Trophoblast cell (in vitro differentiated cells and primary cell): ENCODE measurements around the gene LMF1.

Experiments used
- DNase-seq, 2 donors: peaks; one replicate each; pipeline ENCODE4 v3.0.0-alpha.2; 2016
- H2AFZ ChIP-seq: 2 replicates; pipeline ENCODE4 v1.6.1; 2013; ENCODE audit warnings: low read length, moderate library complexity, mild to moderate bottlenecking; ENCODE audit not compliant: insufficient read depth, poor library complexity
- H2AK5ac ChIP-seq: 2 replicates; pipeline ENCODE4 v1.6.1; 2013; ENCODE audit warnings: mild to moderate bottlenecking, low read length
- H2BK120ac ChIP-seq: 2 replicates; pipeline ENCODE4 v1.6.1; 2013; ENCODE audit warnings: low read length, mild to moderate bottlenecking, moderate library complexity; ENCODE audit not compliant: insufficient read depth, poor library complexity
- H2BK12ac ChIP-seq: 2 replicates; pipeline ENCODE4 v1.6.1; 2013; ENCODE audit warnings: mild to moderate bottlenecking, low read length, moderate library complexity
- H2BK5ac ChIP-seq: 2 replicates; pipeline ENCODE4 v1.6.1; 2013; ENCODE audit warnings: low read length, low read depth, moderate library complexity, mild to moderate bottlenecking; ENCODE audit not compliant: poor library complexity
- H3K14ac ChIP-seq: 2 replicates; pipeline ENCODE4 v1.6.1; 2013; ENCODE audit warnings: mild to moderate bottlenecking, low read length
- H3K18ac ChIP-seq: 2 replicates; pipeline ENCODE4 v1.6.1; 2013; ENCODE audit warnings: mild to moderate bottlenecking, low read length
- H3K23ac ChIP-seq: 2 replicates; pipeline ENCODE4 v1.6.1; 2013; ENCODE audit warnings: low read length
- H3K27ac ChIP-seq: 2 replicates; pipeline ENCODE4 v1.5.1; 2013; ENCODE audit warnings: low read depth, mild to moderate bottlenecking, inconsistent platforms, low read length, moderate library complexity
- H3K27me3 ChIP-seq: 2 replicates; pipeline ENCODE4 v1.6.1; 2013; ENCODE audit warnings: inconsistent platforms, mild to moderate bottlenecking, low read length, moderate library complexity; ENCODE audit not compliant: insufficient read depth
- H3K36me3 ChIP-seq, 2 experiments: 1 replicate in 1 of 2; 2 replicates in 1 of 2; pipeline ENCODE4 v1.6.1; 2013; ENCODE audit warnings: low read length in 2 of 2, mild to moderate bottlenecking in 2 of 2, moderate library complexity in 1 of 2; ENCODE audit not compliant: insufficient read depth in 2 of 2, control insufficient read depth in 1 of 2
- H3K4ac ChIP-seq: 2 replicates; pipeline ENCODE4 v1.6.1; 2013; ENCODE audit warnings: low read depth, mild to moderate bottlenecking, low read length, moderate library complexity
- H3K4me1 ChIP-seq, 2 experiments: 1 replicate in 1 of 2; 2 replicates in 1 of 2; pipeline ENCODE4 v1.6.1; 2013; ENCODE audit warnings: low read length in 2 of 2, mild to moderate bottlenecking in 2 of 2, moderate library complexity in 1 of 2; ENCODE audit not compliant: insufficient read depth in 2 of 2, control insufficient read depth in 1 of 2
- H3K4me2 ChIP-seq: 2 replicates; pipeline ENCODE4 v1.6.1; 2013; ENCODE audit warnings: inconsistent platforms, mild to moderate bottlenecking, low read length, moderate library complexity
- H3K4me3 ChIP-seq: 2 replicates; pipeline ENCODE4 v1.5.1; 2013; ENCODE audit warnings: mild to moderate bottlenecking, low read depth, low read length, inconsistent platforms
- H3K79me1 ChIP-seq: one replicate; pipeline ENCODE4 v1.6.1; 2013; ENCODE audit warnings: low read length
- H3K79me2 ChIP-seq: 2 replicates; pipeline ENCODE4 v1.6.1; 2013; ENCODE audit warnings: low read length, mild to moderate bottlenecking; ENCODE audit not compliant: control insufficient read depth, insufficient read depth, poor library complexity
- H3K9ac ChIP-seq: 2 replicates; pipeline ENCODE4 v1.6.1; 2013; ENCODE audit warnings: mild to moderate bottlenecking, low read length
- H3K9me3 ChIP-seq: 2 replicates; pipeline ENCODE4 v1.6.1; 2013; ENCODE audit warnings: low read depth, mild to moderate bottlenecking, control low read depth, inconsistent platforms, low read length; ENCODE audit not compliant: insufficient read depth
- H4K12ac ChIP-seq: 2 replicates; pipeline ENCODE4 v1.6.1; 2013; ENCODE audit warnings: low read depth, mild to moderate bottlenecking, low read length, moderate library complexity
- H4K8ac ChIP-seq: 2 replicates; pipeline ENCODE4 v1.6.1; 2013; ENCODE audit warnings: low read depth, mild to moderate bottlenecking, low read length, moderate library complexity
- H4K91ac ChIP-seq: one replicate; pipeline ENCODE4 v1.6.1; 2013; ENCODE audit warnings: low read depth, mild to moderate bottlenecking, low read length, moderate library complexity
- WGBS: extraction: QIAGEN DNeasy Blood & Tissue Kit; methylation state at CpG from one replicate; pipeline ENCODE4 v1.1.7; 2013; ENCODE audit warnings: missing lambda C conversion rate; ENCODE audit not compliant: insufficient read length, insufficient coverage; ENCODE audit errors: extremely low coverage; 5-methylcytosine and 5-hydroxymethylcytosine counted together

The LMF1 gene

DNA sequence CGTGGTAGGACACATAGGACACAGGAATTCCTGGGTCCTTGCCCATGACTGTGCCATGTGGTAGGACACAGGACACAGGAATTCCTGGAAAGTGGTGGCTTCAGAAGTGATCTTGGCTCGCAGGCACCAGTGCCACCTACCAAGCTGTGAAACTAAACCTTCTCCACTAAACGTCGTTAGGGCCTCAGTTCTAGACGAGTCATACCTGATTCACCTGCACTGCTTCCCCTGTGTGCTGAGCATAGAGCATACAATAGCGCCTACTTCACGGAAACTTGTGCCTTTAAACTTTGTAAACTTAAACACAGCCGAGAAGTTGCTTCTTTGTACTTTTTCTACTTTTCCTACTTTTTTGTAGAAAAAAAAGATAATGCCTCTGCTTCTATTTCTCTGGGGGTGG lies 15.6 kb upstream of the LMF1 start:
- Histone ChIP-seq H2BK120ac (no peak overlapping the region), H2BK12ac (no peak overlapping the region), H3K4me2 (no peak overlapping the region), H2AFZ (no peak overlapping the region), H3K4me1 (no peaks in the 10 kb centered on the region), H3K18ac (no peak overlapping the region), H4K8ac (no peak overlapping the region), H3K27ac (no peak overlapping the region), H2BK5ac (no peak overlapping the region), H3K79me1 (no peaks in the 10 kb centered on the region), H3K4me3 (no peak overlapping the region), H3K36me3 (no peaks in the 10 kb centered on the region), H3K14ac (no peak overlapping the region), H3K23ac (no peak overlapping the region), H2AK5ac (no peak overlapping the region), H3K79me2 (no peaks in the 10 kb centered on the region), H4K91ac (no peak overlapping the region), H3K27me3 (peaks cover 22% of the 10 kb centered on the region), H3K9me3 (peaks cover 5% of the 10 kb centered on the region), H3K4ac (no peak overlapping the region), H4K12ac (no peak overlapping the region), H3K9ac (no peak overlapping the region)
- DNase-seq = no peak
- no CpG with 5 or more reads among the region's 8 CpGs for WGBS

DNA sequence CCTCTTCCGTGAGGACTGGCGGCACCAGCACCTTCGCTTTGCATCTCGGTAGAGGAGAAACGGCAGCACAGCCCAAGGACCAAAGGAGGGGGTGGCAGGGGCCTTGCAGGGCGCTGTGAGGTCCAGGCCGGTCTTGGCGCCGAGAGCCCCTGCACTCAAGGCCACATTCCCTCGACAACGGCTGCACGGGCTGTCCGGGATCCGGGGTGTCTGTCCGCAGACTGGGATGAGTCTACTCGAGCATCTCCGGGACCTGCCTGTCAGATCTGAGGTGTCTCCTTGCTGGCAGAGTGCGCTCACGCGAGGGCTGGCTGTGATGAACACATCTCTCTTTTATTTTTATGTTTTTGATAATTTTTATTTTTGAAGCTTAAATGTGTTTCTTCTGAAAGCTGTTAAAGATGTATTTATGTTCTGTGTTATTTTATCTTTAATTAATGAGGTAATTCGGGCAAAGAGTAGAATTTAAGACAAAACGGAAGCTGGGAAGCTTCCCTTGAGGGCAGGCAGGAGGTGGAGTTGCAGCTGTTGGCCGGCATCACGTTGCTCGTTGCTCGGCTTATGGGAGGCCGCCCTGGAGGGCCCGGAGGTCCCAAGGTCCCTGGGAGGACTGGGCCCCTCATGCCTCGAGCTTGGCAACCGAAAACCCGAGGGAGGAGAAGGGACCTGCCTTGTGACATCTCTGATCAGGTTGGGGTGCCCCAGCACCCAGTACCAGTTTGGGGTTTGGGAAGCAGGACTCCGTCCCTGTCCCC lies 15.0 kb upstream of the LMF1 start:
- Histone ChIP-seq H3K27me3 (peaks cover 26% of the 10 kb centered on the region), H3K9ac (no peak overlapping the region), H3K9me3 (peaks cover 5% of the 10 kb centered on the region), H2AK5ac (no peak overlapping the region), H3K4ac (no peak overlapping the region), H3K14ac (no peak overlapping the region), H2BK12ac (no peak overlapping the region), H3K27ac (no peak overlapping the region), H2BK120ac (no peak overlapping the region), H3K18ac (no peak overlapping the region), H2BK5ac (no peak overlapping the region), H3K79me2 (no peaks in the 10 kb centered on the region), H3K79me1 (no peaks in the 10 kb centered on the region), H3K36me3 (no peaks in the 10 kb centered on the region), H2AFZ (no peak overlapping the region), H4K91ac (no peak overlapping the region), H3K4me2 (no peak overlapping the region), H4K12ac (no peak overlapping the region), H3K23ac (no peak overlapping the region), H3K4me3 (no peak overlapping the region), H3K4me1 (peaks cover 2 to 3% of the 10 kb centered on the region in 2 experiments), H4K8ac (no peak overlapping the region)
- WGBS = no CpG with 5 or more reads among the region's 32 CpGs
- no peak for DNase-seq

DNA sequence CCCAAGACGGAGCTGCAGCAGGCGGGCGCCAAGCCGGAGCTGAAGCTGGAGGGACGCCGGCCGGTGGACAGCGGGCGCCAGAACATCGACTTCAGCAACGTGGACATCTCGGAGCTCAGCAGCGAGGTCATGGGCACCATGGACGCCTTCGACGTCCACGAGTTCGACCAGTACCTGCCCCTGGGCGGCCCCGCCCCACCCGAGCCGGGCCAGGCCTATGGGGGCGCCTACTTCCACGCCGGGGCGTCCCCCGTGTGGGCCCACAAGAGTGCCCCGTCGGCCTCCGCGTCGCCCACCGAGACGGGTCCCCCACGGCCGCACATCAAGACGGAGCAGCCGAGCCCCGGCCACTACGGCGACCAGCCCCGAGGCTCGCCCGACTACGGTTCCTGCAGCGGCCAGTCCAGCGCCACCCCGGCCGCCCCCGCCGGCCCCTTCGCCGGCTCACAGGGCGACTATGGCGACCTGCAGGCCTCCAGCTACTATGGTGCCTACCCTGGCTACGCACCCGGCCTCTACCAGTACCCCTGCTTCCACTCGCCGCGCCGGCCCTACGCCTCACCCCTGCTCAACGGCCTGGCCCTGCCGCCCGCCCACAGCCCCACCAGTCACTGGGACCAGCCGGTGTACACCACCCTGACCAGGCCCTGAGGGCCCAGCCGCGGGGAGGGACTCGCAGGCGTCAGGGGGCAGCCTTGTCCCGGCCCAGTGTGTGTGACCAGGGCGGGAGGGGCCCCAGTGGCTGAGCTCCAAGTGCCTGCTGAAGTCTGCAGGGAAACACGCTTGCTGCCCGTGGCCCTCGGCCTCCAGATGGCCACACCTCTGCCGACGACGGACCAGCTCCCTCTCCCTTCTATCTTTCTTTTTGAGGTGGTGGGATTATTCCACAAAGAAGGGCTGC lies 14.2 kb upstream of the LMF1 start:
- H3K4me2 ChIP-seq = no peak overlapping the region
- H3K18ac ChIP-seq = no peak overlapping the region
- H3K79me2 ChIP-seq = no peaks in the 10 kb centered on the region
- H3K23ac ChIP-seq = no peak overlapping the region
- H2BK120ac ChIP-seq = no peak overlapping the region
- H2AK5ac ChIP-seq = no peak overlapping the region
- H3K27me3 ChIP-seq = peaks cover 35% of the 10 kb centered on the region
- H3K14ac ChIP-seq = no peak overlapping the region
- no peaks in the 10 kb centered on the region for H3K36me3 ChIP-seq
- no peak overlapping the region for H2BK5ac ChIP-seq
- no peak overlapping the region for H4K91ac ChIP-seq
- no peak overlapping the region for H3K4me3 ChIP-seq
- H2AFZ ChIP-seq = no peak overlapping the region
- no peak overlapping the region for H3K4ac ChIP-seq
- H4K12ac ChIP-seq = no peak overlapping the region
- H3K27ac ChIP-seq = no peak overlapping the region
- H3K9me3 ChIP-seq = peaks cover 9% of the 10 kb centered on the region
- no CpG with 5 or more reads among the region's 78 CpGs for WGBS
- DNase-seq = no peak
- no peak overlapping the region for H2BK12ac ChIP-seq
- no peak overlapping the region for H3K9ac ChIP-seq
- no peak overlapping the region for H4K8ac ChIP-seq
- no peaks in the 10 kb centered on the region for H3K79me1 ChIP-seq
- H3K4me1 ChIP-seq = peaks cover 3 to 9% of the 10 kb centered on the region in 2 experiments

DNA sequence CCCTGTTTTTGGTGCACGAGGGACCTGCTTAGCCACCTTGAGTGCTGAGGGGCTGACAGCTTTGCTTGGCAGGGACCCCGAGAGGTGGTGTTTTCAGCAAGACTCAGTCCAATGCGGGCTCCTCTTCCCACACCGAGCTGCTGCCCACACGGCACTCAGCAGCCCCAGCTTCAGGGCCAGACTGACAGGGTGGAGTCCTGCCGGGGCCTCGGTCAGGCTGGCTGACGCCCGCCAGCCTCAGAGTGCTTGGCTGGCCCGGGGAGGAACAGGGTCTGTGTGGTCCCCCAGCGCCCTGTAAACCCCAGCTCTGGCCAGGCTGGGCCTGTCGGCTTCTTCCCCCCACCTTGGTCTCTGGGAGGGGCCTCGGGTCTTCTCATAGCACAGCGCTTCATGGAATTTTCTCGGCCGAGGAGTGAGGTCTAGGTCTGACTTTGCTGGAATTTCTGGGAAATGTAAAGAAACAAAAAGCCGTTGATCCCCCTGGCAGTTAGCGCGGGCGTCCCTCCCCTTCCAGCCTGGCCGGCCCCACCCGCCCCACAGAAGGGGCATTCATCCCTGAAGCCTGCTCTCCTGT lies 13.4 kb upstream of the LMF1 start:
- WGBS = no CpG with 5 or more reads among the region's 22 CpGs
- H3K79me1 ChIP-seq = no peaks in the 10 kb centered on the region
- no peak overlapping the region for H2AK5ac ChIP-seq
- peaks cover 3 to 9% of the 10 kb centered on the region in 2 experiments for H3K4me1 ChIP-seq
- H4K12ac ChIP-seq = no peak overlapping the region
- no peak overlapping the region for H2BK120ac ChIP-seq
- H4K8ac ChIP-seq = no peak overlapping the region
- no peak overlapping the region for H3K18ac ChIP-seq
- no peak overlapping the region for H3K9ac ChIP-seq
- no peak overlapping the region for H3K23ac ChIP-seq
- peaks cover 42% of the 10 kb centered on the region for H3K27me3 ChIP-seq
- no peak for DNase-seq
- H3K79me2 ChIP-seq = no peaks in the 10 kb centered on the region
- H2BK5ac ChIP-seq = no peak overlapping the region
- no peaks in the 10 kb centered on the region for H3K36me3 ChIP-seq
- H2AFZ ChIP-seq = no peak overlapping the region
- H4K91ac ChIP-seq = no peak overlapping the region
- no peak overlapping the region for H3K4me3 ChIP-seq
- no peak overlapping the region for H3K4me2 ChIP-seq
- no peak overlapping the region for H2BK12ac ChIP-seq
- no peak overlapping the region for H3K14ac ChIP-seq
- H3K4ac ChIP-seq = no peak overlapping the region
- peaks cover 9% of the 10 kb centered on the region for H3K9me3 ChIP-seq
- no peak overlapping the region for H3K27ac ChIP-seq
